Uterus (tissue), 2 donors: Measurements from ENCODE around the gene WDFY4.

Source experiments
- POLR2A ChIP-seq, 2 donors: fragments of 450-650 bp; IDR thresholded peaks; one replicate each; pipeline ENCODE4 v1.6.1; 2016; ENCODE audit warnings: antibody characterized with exemption in 2 of 2, mild to moderate bottlenecking in 1 of 2, moderate library complexity in 1 of 2
- TF ChIP-seq, protein P1 (sequence below), 4 experiments: fragments of 200-600 bp in 2 of 4; fragments of 450-650 bp in 2 of 4; sonication (generic) in 2 of 4; IDR thresholded peaks; one replicate each; pipeline ENCODE4 v1.5.1; 2016 to 2019; ENCODE audit warnings: antibody characterized with exemption in 4 of 4, mild to moderate bottlenecking in 2 of 4, moderate library complexity in 1 of 4

DNA sequence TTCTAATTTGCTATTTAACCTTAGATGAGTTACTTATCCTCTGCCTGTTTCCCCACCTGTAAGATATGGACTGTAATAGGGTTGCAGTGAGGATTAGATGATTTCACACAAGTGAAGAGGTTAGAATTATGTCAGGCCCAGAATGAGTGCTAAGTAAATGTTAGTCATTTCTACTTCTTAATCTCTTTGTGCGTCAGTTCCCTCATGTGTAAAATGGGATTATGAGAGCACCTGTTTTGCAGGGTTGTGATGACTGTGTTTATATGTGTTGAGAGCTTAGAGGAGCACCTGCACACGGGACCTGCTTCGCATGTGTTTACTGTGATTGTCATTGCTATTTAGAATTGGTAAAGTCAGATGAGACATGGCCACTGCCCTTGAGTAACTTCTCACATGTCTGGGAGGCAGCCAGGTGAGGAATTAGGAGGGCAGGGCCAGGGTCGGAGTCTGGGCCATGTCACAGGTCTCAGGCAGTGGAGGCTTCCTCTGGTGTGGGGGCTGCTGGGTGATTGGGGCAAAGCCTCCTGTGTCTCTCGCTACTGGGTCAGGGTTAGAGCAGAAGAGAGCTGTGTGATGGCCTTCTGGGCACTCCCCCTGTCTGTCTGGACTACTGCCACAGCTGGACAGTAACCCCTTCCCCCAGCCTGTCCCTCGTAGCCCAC, 106.7 kb downstream of the WDFY4 start:
- TF ChIP-seq, protein P1, sequence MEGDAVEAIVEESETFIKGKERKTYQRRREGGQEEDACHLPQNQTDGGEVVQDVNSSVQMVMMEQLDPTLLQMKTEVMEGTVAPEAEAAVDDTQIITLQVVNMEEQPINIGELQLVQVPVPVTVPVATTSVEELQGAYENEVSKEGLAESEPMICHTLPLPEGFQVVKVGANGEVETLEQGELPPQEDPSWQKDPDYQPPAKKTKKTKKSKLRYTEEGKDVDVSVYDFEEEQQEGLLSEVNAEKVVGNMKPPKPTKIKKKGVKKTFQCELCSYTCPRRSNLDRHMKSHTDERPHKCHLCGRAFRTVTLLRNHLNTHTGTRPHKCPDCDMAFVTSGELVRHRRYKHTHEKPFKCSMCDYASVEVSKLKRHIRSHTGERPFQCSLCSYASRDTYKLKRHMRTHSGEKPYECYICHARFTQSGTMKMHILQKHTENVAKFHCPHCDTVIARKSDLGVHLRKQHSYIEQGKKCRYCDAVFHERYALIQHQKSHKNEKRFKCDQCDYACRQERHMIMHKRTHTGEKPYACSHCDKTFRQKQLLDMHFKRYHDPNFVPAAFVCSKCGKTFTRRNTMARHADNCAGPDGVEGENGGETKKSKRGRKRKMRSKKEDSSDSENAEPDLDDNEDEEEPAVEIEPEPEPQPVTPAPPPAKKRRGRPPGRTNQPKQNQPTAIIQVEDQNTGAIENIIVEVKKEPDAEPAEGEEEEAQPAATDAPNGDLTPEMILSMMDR (IDR thresholded peaks at IDR 0.05), result no peak
- no peak for TF ChIP-seq POLR2A (IDR thresholded peaks at IDR 0.05)
